Hepatocyte (in vitro differentiated cells): ENCODE results near the gene FAM222A. TPM values are rescaled to one million over a fixed set of nuclear protein-coding genes. Genes with fewer than 3 reads are reported as not detected.

ENCODE experiments used
- DNase-seq: peaks from one replicate; pipeline ENCODE4 v3.0.0-alpha.2; 2016; ENCODE audit warnings: low spot score
- H2AFZ ChIP-seq: fragments of 200-600 bp; sonication (generic); 2 replicates; pipeline ENCODE4 v1.6.0; 2016; ENCODE audit warnings: antibody characterized with exemption, mild to moderate bottlenecking
- H3K27ac ChIP-seq: fragments of 200-600 bp; sonication (generic); 2 replicates; pipeline ENCODE4 v1.5.1; 2016; ENCODE audit warnings: mild to moderate bottlenecking
- H3K27me3 ChIP-seq: fragments of 200-600 bp; sonication (generic); 2 replicates; pipeline ENCODE4 v1.6.1; 2016
- H3K36me3 ChIP-seq: fragments of 200-600 bp; sonication (generic); replicated peaks from 2 replicates; pipeline ENCODE4 v1.5.1; 2016; ENCODE audit warnings: low read depth; ENCODE audit not compliant: insufficient read depth
- H3K4me1 ChIP-seq: fragments of 200-600 bp; sonication (generic); 2 replicates; pipeline ENCODE4 v1.5.1; 2016; ENCODE audit warnings: mild to moderate bottlenecking, moderate library complexity; ENCODE audit not compliant: insufficient read depth
- H3K4me2 ChIP-seq: fragments of 200-600 bp; sonication (generic); 2 replicates; pipeline ENCODE4 v1.6.0; 2016
- H3K4me3 ChIP-seq: fragments of 200-600 bp; sonication (generic); 2 replicates; pipeline ENCODE4 v1.5.1; 2016; ENCODE audit warnings: mild to moderate bottlenecking
- H3K79me2 ChIP-seq: fragments of 200-600 bp; sonication (generic); 2 replicates; pipeline ENCODE4 v1.6.0; 2017; ENCODE audit warnings: mild to moderate bottlenecking
- H3K9me2 ChIP-seq: fragments of 200-600 bp; sonication (generic); replicated peaks from 2 replicates; pipeline ENCODE4 v1.6.0; 2017; ENCODE audit warnings: mild to moderate bottlenecking; ENCODE audit not compliant: insufficient read depth
- H3K9me3 ChIP-seq: fragments of 200-600 bp; sonication (generic); 2 replicates; pipeline ENCODE4 v1.5.1; 2016; ENCODE audit warnings: low read depth, mild to moderate bottlenecking
- H4K20me1 ChIP-seq: fragments of 200-600 bp; sonication (generic); 2 replicates; pipeline ENCODE4 v1.6.0; 2016; ENCODE audit warnings: mild to moderate bottlenecking; ENCODE audit not compliant: insufficient read depth, poor library complexity, severe bottlenecking
- CTCF ChIP-seq: fragments of 200-600 bp; sonication (generic); IDR thresholded peaks from 2 replicates; pipeline ENCODE4 v1.5.1; 2016; ENCODE audit warnings: antibody characterized with exemption, mild to moderate bottlenecking; ENCODE audit not compliant: poor library complexity
- EZH2 ChIP-seq: fragments of 200-600 bp; sonication (generic); IDR thresholded peaks from 2 replicates; pipeline ENCODE4 v1.6.1; 2016; ENCODE audit warnings: antibody characterized with exemption, mild to moderate bottlenecking, borderline replicate concordance
- EZH2phosphoT487 ChIP-seq: fragments of 200-600 bp; sonication (generic); IDR thresholded peaks from one replicate; pipeline ENCODE4 v1.6.1; 2018; ENCODE audit warnings: antibody characterized with exemption, mild to moderate bottlenecking, low read depth, moderate library complexity; ENCODE audit not compliant: unreplicated experiment, severe bottlenecking
- WGBS: methylation state at CpG from one replicate; pipeline ENCODE4 v1.1.6; 2016; ENCODE audit warnings: low lambda C conversion rate; ENCODE audit errors: missing lambda C conversion rate; 5-methylcytosine and 5-hydroxymethylcytosine counted together
- polyA plus RNA-seq: library from polyadenylated mRNA; unstranded; fragments of >200 nt; fragmentation: Nextera tagmentation; extraction: Ambion mirVana; gene quantifications from 2 replicates; pipeline ENCODE4 v1.2.1, GENCODE V29; 2016
- total RNA-seq: library from RNA; depleted of rRNA; stranded (reverse); fragments of >200 nt; gene quantifications from 2 replicates; pipeline ENCODE4 v1.2.3, GENCODE V29; 2014

Gene FAM222A
- total and polyA plus RNA-seq, 2 experiments from 2014 or later, result 7.4 to 11.3 TPM

GRCh38 chr12:109695961-109696461, 17.6 kb upstream of the FAM222A start:
- WGBS, result 19% methylated on average over 6 of the region's 6 CpGs
- H3K4me1 ChIP-seq, result peaks cover 12% of the 10 kb centered on the region
- no peaks in the 10 kb centered on the region for H3K27me3 ChIP-seq
- no peak overlapping the region for H2AFZ ChIP-seq
- H4K20me1 ChIP-seq, result no peaks in the 10 kb centered on the region
- no peaks in the 10 kb centered on the region for H3K36me3 ChIP-seq
- no peaks in the 10 kb centered on the region for H3K9me2 ChIP-seq
- H3K4me2 ChIP-seq, result peak overlapping the region; percentile 13
- no peak overlapping the region for H3K4me3 ChIP-seq
- peak overlapping the region; percentile 25 for H3K27ac ChIP-seq
- no peaks in the 10 kb centered on the region for H3K79me2 ChIP-seq
- no peaks in the 10 kb centered on the region for H3K9me3 ChIP-seq
- peak; percentile 76 for DNase-seq
- TF ChIP-seq EZH2 (no peak), EZH2phosphoT487 (peak; percentile 96)

GRCh38 chr12:109696485-109697269, 16.9 kb upstream of the FAM222A start:
- Histone ChIP-seq H3K36me3 (no peaks in the 10 kb centered on the region), H3K4me3 (no peak overlapping the region), H3K4me1 (peaks cover 12% of the 10 kb centered on the region), H2AFZ (no peak overlapping the region), H3K79me2 (no peaks in the 10 kb centered on the region), H3K4me2 (no peak overlapping the region), H3K9me3 (no peaks in the 10 kb centered on the region), H3K27me3 (no peaks in the 10 kb centered on the region), H3K27ac (peak overlapping the region; percentile 25), H3K9me2 (no peaks in the 10 kb centered on the region), H4K20me1 (no peaks in the 10 kb centered on the region)
- TF ChIP-seq CTCF (no peak), EZH2phosphoT487 (no peak), EZH2 (no peak)
- WGBS, result 70% methylated on average over 6 of the region's 6 CpGs
- DNase-seq, result no peak

GRCh38 chr12:109697270-109697553, 16.4 kb upstream of the FAM222A start:
- Histone ChIP-seq H3K4me1 (peaks cover 12% of the 10 kb centered on the region), H3K27ac (no peak overlapping the region), H3K79me2 (no peaks in the 10 kb centered on the region), H3K36me3 (no peaks in the 10 kb centered on the region), H4K20me1 (no peaks in the 10 kb centered on the region), H3K9me2 (no peaks in the 10 kb centered on the region), H3K4me3 (no peak overlapping the region), H3K9me3 (no peaks in the 10 kb centered on the region), H3K27me3 (no peaks in the 10 kb centered on the region), H3K4me2 (no peak overlapping the region), H2AFZ (no peak overlapping the region)
- no peak for TF ChIP-seq EZH2phosphoT487
- TF ChIP-seq CTCF, result no peak
- 98% methylated on average over 2 of the region's 2 CpGs for WGBS
- DNase-seq, result no peak

- Histone ChIP-seq H3K27me3 (no peaks in the 10 kb centered on the region), H4K20me1 (no peaks in the 10 kb centered on the region), H3K9me2 (no peaks in the 10 kb centered on the region), H3K27ac (no peak overlapping the region), H3K36me3 (no peaks in the 10 kb centered on the region), H3K4me1 (peaks cover 12% of the 10 kb centered on the region), H2AFZ (no peak overlapping the region), H3K4me3 (no peak overlapping the region), H3K9me3 (no peaks in the 10 kb centered on the region), H3K4me2 (no peak overlapping the region), H3K79me2 (no peaks in the 10 kb centered on the region)
- no peak for TF ChIP-seq EZH2
- TF ChIP-seq EZH2phosphoT487, result no peak
- TF ChIP-seq CTCF, result no peak
- WGBS, result 81% methylated on average over 11 of the region's 11 CpGs
- no peak for DNase-seq
Observed at GRCh38 chr12:109697877-109698468, 15.7 kb upstream of the FAM222A start.
